ENCODE data around the gene DENND6B. TPM values are rescaled to one million over a fixed set of nuclear protein-coding genes. Genes with fewer than 3 reads are reported as not detected.

DENND6B gene
- total RNA-seq, 1 donor from 2014 or later: 7.7 TPM

DNA sequence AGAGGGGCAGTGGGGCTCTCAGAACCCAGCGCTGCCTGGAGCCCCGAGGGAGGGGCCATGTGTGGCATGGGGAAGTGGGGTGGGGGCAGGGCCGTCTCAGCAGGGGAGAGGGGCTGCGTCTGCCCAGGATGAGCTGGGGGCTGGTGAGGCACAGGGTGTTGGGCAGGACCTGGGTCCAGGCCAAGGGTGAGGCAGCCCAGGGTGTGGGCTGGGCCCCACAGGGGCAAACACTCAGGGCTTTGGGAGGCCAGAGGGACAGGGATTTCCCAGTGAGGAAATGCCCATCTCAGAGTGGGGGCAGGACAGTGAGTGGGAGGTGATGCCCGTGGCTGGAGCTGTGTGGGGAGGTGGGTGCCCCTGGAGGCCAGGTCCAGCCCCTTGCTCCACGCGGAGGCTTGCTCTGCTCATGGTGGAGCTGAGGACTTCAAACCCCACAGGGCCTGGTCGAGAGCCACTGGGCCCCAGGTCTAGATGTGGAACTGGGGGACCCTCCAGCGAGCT lies 24.7 kb downstream of the DENND6B start:
- peaks cover 72% of the 10 kb centered on the region for H3K4me1 Mint-ChIP-seq (ENCODE audit: low read depth)

GRCh38 chr22:50301581-50301991 lies 25.2 kb downstream of the DENND6B start:
- no peaks in the 10 kb centered on the region for H3K36me3 Mint-ChIP-seq (ENCODE audit: low read depth)
- H3K4me1 Mint-ChIP-seq (ENCODE audit: low read depth): peaks cover 75% of the 10 kb centered on the region
- H3K27me3 Mint-ChIP-seq (ENCODE audit: low read depth): no peaks in the 10 kb centered on the region
- no peak for DNase-seq (ENCODE audit: low spot score)
- no peak overlapping the region for H3K4me3 Mint-ChIP-seq (ENCODE audit: unreplicated experiment)
- TF ChIP-seq, protein P1, sequence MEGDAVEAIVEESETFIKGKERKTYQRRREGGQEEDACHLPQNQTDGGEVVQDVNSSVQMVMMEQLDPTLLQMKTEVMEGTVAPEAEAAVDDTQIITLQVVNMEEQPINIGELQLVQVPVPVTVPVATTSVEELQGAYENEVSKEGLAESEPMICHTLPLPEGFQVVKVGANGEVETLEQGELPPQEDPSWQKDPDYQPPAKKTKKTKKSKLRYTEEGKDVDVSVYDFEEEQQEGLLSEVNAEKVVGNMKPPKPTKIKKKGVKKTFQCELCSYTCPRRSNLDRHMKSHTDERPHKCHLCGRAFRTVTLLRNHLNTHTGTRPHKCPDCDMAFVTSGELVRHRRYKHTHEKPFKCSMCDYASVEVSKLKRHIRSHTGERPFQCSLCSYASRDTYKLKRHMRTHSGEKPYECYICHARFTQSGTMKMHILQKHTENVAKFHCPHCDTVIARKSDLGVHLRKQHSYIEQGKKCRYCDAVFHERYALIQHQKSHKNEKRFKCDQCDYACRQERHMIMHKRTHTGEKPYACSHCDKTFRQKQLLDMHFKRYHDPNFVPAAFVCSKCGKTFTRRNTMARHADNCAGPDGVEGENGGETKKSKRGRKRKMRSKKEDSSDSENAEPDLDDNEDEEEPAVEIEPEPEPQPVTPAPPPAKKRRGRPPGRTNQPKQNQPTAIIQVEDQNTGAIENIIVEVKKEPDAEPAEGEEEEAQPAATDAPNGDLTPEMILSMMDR (IDR thresholded peaks at IDR 0.05): no peak
- H3K9me3 Mint-ChIP-seq (ENCODE audit: low read depth): no peaks in the 10 kb centered on the region
- peak overlapping the region; percentile 57 for H3K27ac Mint-ChIP-seq (ENCODE audit: unreplicated experiment)

More for the DNA sequence above, 24.7 kb downstream of the DENND6B start:
- no peaks in the 10 kb centered on the region for H3K36me3 Mint-ChIP-seq (ENCODE audit: low read depth)
- peak overlapping the region; percentile 99 for H3K27ac Mint-ChIP-seq (ENCODE audit: unreplicated experiment)
- no peak overlapping the region for H3K4me3 Mint-ChIP-seq (ENCODE audit: unreplicated experiment)
- TF ChIP-seq, protein P1 (IDR thresholded peaks at IDR 0.05): no peak
- no peaks in the 10 kb centered on the region for H3K9me3 Mint-ChIP-seq (ENCODE audit: low read depth)
- H3K27me3 Mint-ChIP-seq (ENCODE audit: low read depth): no peaks in the 10 kb centered on the region
- DNase-seq (ENCODE audit: low spot score): no peak

- DNase-seq (ENCODE audit: low spot score): no peak
- Mint-ChIP-seq H3K36me3 (ENCODE audit: low read depth) (no peaks in the 10 kb centered on the region), H3K9me3 (ENCODE audit: low read depth) (no peaks in the 10 kb centered on the region), H3K4me1 (ENCODE audit: low read depth) (peaks cover 78% of the 10 kb centered on the region), H3K27ac (ENCODE audit: unreplicated experiment) (no peak overlapping the region), H3K27me3 (ENCODE audit: low read depth) (no peaks in the 10 kb centered on the region), H3K4me3 (ENCODE audit: unreplicated experiment) (peak overlapping the region; percentile 25)
- TF ChIP-seq, protein P1 (IDR thresholded peaks at IDR 0.05): no peak
These were observed 26.1 kb downstream of the DENND6B start for GRCh38 chr22:50300620-50301257.

GRCh38 chr22:50299785-50300619 lies 26.8 kb downstream of the DENND6B start:
- Mint-ChIP-seq H3K27me3 (ENCODE audit: low read depth) (no peaks in the 10 kb centered on the region), H3K36me3 (ENCODE audit: low read depth) (no peaks in the 10 kb centered on the region), H3K27ac (ENCODE audit: unreplicated experiment) (no peak overlapping the region), H3K4me1 (ENCODE audit: low read depth) (peaks cover 78% of the 10 kb centered on the region), H3K4me3 (ENCODE audit: unreplicated experiment) (no peak overlapping the region), H3K9me3 (ENCODE audit: low read depth) (no peaks in the 10 kb centered on the region)
- TF ChIP-seq, protein P1 (IDR thresholded peaks at IDR 0.05): no peak
- no peak for DNase-seq (ENCODE audit: low spot score)

All from chondrocyte (in vitro differentiated cells).